ENCODE measurements around the gene ITFG2. TPM values are rescaled to one million over a fixed set of nuclear protein-coding genes. Genes with fewer than 3 reads are reported as not detected.

ITFG2 gene
- total RNA-seq, 4 donors from 2014 or later = 40.6 to 87.9 (median 64.7) TPM

GRCh38 chr12:2842948-2843347 is 30.5 kb downstream of the ITFG2 start:
- Histone ChIP-seq H3K27me3 (no peaks in the 10 kb centered on the region), H3K36me3 (no peaks in the 10 kb centered on the region), H3K4me3 (replicated peaks in 1 of 3) (no peak overlapping the region), H3K4me1 (peaks cover 6 to 14% of the 10 kb centered on the region in 2 donors), H3K27ac (no peak overlapping the region), H3K9me3 (no peaks in the 10 kb centered on the region)
- intact Hi-C loops (cut with DNase I) = no loop called here
- WGBS, 2 donors = 72 to 83% methylated on average over 5 of the region's 5 CpGs
- no peak for DNase-seq
- no peak for TF ChIP-seq POLR2A (IDR thresholded peaks at IDR 0.05)
- TF ChIP-seq, protein P1, sequence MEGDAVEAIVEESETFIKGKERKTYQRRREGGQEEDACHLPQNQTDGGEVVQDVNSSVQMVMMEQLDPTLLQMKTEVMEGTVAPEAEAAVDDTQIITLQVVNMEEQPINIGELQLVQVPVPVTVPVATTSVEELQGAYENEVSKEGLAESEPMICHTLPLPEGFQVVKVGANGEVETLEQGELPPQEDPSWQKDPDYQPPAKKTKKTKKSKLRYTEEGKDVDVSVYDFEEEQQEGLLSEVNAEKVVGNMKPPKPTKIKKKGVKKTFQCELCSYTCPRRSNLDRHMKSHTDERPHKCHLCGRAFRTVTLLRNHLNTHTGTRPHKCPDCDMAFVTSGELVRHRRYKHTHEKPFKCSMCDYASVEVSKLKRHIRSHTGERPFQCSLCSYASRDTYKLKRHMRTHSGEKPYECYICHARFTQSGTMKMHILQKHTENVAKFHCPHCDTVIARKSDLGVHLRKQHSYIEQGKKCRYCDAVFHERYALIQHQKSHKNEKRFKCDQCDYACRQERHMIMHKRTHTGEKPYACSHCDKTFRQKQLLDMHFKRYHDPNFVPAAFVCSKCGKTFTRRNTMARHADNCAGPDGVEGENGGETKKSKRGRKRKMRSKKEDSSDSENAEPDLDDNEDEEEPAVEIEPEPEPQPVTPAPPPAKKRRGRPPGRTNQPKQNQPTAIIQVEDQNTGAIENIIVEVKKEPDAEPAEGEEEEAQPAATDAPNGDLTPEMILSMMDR (IDR thresholded peaks at IDR 0.05) = no peak

GRCh38 chr12:2844786-2845185 is 32.3 kb downstream of the ITFG2 start:
- no peak for TF ChIP-seq POLR2A (IDR thresholded peaks at IDR 0.05)
- TF ChIP-seq, protein P1 (IDR thresholded peaks at IDR 0.05) = no peak
- H3K27ac ChIP-seq = no peak overlapping the region
- WGBS, 2 donors = 87 to 88% methylated on average over 9 of the region's 9 CpGs

GRCh38 chr12:2845280-2845679 is 32.8 kb downstream of the ITFG2 start:
- Histone ChIP-seq H3K27ac (no peak overlapping the region), H3K4me3 (replicated peaks in 1 of 3) (no peak overlapping the region), H3K9me3 (no peaks in the 10 kb centered on the region), H3K4me1 (peaks cover 18 to 36% of the 10 kb centered on the region in 2 donors), H3K27me3 (no peaks in the 10 kb centered on the region), H3K36me3 (no peaks in the 10 kb centered on the region)
- intact Hi-C loops (cut with DNase I) = no loop called here
- WGBS, 2 donors = 64 to 73% methylated on average over 6 of the region's 6 CpGs
- no peak for TF ChIP-seq POLR2A (IDR thresholded peaks at IDR 0.05)
- TF ChIP-seq, protein P1 (IDR thresholded peaks at IDR 0.05) = no peak
- DNase-seq = no peak

More at GRCh38 chr12:2844786-2845185, 32.3 kb downstream of the ITFG2 start:
- intact Hi-C loops (cut with DNase I) = no loop called here
- Histone ChIP-seq H3K4me1 (peaks cover 13 to 31% of the 10 kb centered on the region in 2 donors), H3K36me3 (no peaks in the 10 kb centered on the region), H3K9me3 (no peaks in the 10 kb centered on the region), H3K4me3 (replicated peaks in 1 of 3) (no peak overlapping the region), H3K27me3 (no peaks in the 10 kb centered on the region)
- no peak for DNase-seq

DNA sequence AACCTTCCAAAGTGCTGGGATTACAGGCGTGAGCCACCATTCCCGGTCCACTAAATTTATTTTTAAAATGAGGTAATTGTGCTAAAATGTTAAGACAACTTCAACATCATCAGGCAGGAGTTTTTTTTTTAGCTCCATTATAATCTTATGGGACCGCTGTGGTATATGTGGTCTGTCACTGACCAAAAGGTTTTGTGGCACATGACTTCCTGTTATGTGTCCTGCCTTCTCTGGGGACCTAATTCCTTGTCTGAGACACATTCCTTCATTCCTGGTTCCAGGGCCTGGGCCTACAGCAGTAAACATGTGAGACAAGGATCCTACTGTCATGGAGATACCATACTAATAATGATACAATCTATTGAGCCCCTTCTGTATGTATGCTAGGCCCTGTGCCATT is 39.5 kb downstream of the ITFG2 start:
- Histone ChIP-seq H3K27me3 (no peaks in the 10 kb centered on the region), H3K4me1 (peaks cover 12 to 30% of the 10 kb centered on the region in 2 donors), H3K4me3 (replicated peaks in 1 of 3) (no peak overlapping the region), H3K27ac (no peak overlapping the region), H3K9me3 (no peaks in the 10 kb centered on the region), H3K36me3 (no peaks in the 10 kb centered on the region)
- WGBS, 2 donors = 91 to 95% methylated on average over 3 of the region's 3 CpGs
- no peak for DNase-seq
- intact Hi-C loops (cut with DNase I) = no loop called here
- TF ChIP-seq POLR2A (IDR thresholded peaks at IDR 0.05) = no peak
- TF ChIP-seq, protein P1 (IDR thresholded peaks at IDR 0.05) = no peak

DNA sequence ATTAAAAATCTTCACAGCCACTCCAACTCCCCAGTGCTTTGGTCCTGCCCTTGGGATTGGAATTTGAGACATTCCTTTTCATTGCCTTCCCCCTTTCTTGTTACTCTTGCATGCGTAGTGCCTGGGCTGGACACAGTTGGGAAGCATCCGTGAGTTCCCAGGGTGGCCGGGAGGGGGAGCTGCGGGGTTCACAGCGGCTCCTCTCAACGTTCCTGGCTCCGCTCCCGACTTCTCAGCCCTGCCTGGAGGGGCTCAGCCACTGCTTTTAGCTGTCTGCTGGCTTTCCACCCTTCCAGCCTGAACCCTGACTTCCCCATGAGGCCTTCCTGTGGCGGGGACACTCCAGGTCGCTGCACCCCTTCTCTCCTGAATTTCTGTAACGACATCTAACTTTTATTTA is 41.2 kb downstream of the ITFG2 start:
- WGBS, 2 donors = 13 to 14% methylated on average over 11 of the region's 11 CpGs
- DNase-seq = peak; percentile 90 to 92
- Histone ChIP-seq H3K9me3 (no peaks in the 10 kb centered on the region), H3K27me3 (no peaks in the 10 kb centered on the region), H3K36me3 (no peaks in the 10 kb centered on the region), H3K4me3 (replicated peaks in 1 of 3) (no peak overlapping the region), H3K27ac (no peak overlapping the region), H3K4me1 (peaks cover 12 to 26% of the 10 kb centered on the region in 2 donors)
- intact Hi-C loops (cut with DNase I) = no loop called here
- no peak for TF ChIP-seq POLR2A (IDR thresholded peaks at IDR 0.05)
- TF ChIP-seq, protein P1 (IDR thresholded peaks at IDR 0.05) = peak; percentile 64 to 89 (median 76)

Measured in thyroid gland (tissue), 4 donors.